ENCODE measurements around the gene KRTAP10-11.
"Not testable (repeated sequence)": the region's sequence is repeated elsewhere in the genome, so short reads cannot be mapped to it uniquely, and the experiment has no call there.

Gene KRTAP10-11, protein sequence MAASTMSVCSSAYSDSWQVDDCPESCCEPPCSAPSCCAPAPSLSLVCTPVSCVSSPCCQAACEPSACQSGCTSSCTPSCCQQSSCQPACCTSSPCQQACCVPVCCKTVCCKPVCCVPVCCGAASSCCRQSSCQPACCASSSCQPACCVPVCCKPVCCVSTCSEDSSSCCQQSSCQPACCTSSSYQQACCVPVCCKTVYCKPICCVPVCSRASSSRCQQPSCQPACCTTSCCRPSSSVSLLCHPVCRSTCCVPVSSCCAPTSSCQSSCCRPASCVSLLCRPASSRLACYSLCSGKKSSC

DNA sequence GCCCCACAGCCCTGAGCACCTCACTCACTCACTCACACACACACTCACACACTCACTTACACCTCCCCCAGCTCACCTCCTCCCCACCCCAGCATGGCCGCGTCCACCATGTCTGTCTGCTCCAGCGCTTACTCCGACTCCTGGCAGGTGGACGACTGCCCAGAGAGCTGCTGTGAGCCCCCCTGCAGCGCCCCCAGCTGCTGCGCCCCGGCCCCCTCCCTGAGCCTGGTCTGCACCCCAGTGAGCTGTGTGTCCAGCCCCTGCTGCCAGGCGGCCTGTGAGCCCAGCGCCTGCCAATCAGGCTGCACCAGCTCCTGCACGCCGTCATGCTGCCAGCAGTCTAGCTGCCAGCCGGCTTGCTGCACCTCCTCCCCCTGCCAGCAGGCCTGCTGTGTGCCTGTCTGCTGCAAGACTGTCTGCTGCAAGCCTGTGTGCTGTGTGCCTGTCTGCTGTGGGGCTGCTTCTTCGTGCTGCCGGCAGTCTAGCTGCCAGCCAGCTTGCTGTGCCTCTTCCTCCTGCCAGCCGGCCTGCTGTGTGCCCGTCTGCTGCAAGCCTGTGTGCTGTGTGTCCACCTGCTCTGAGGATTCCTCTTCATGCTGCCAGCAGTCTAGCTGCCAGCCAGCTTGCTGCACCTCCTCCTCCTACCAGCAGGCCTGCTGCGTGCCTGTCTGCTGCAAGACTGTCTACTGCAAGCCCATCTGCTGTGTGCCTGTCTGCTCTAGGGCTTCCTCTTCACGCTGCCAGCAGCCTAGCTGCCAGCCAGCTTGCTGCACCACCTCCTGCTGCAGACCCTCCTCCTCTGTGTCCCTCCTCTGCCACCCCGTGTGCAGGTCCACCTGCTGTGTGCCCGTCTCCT, at the start of gene KRTAP10-11:
Gene KRTAP10-11, plus strand, starts transcription at position 49 of the 856 bp plus-strand sequence. Its CDS starts 45 bp downstream, at position 94.
- not testable (repeated sequence) for DNase-seq

DNA sequence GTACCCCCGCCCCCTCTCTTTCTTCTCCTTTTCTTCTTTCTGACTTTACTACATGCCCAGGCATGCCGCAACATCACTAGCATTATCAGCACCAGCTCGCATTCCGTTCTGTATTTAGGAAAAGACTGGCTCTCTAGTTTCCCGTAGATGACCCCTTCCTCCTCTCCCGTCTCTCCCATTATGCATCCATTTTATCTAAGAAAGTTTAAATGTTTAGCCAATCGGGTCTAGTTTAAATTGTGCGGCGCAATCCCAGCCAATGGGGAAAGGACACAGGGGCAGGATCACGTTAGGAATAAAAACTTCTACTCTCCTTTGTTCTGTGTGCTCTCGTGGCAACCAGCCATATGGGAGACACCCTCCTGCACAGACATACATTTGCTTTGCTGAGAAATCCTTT, 48.2 kb upstream of the KRTAP10-11 start:
- no peak for DNase-seq

DNA sequence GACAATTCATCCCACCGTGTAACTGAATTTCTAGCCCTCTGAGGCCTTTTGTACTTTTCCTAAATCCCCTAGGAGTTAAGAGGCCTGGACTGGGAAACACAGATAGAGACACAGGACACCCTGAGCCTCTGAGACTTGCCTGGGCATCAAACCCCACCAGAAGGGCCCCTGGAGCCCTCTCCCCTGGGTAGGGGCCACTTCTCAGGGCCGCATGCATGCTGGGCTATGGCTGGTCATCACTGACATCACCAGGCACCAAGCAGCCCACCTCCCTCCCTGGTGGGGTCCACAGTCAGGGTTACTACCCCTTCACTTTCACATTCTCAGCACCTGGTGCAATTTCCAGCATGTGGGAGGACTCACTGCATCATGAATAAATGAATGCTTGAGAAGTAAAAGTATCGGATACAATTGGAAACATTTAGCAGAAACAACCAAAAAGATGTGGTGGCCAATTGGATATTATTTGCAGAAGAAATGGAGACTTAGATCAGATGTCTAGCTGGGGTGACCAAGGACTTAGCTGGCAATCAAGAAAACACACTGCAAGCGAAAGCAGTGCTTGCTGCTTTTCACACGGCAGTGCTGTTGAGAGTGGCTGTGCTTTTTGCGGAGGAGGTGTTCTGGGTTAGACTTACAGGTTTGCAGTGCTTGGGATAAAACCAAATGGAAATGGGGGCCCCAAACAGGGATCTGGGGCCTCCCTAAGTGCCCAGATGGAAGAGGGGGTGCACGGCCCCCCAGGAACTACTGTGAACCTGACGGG, 46.8 kb upstream of the KRTAP10-11 start:
- no peak for DNase-seq

DNA sequence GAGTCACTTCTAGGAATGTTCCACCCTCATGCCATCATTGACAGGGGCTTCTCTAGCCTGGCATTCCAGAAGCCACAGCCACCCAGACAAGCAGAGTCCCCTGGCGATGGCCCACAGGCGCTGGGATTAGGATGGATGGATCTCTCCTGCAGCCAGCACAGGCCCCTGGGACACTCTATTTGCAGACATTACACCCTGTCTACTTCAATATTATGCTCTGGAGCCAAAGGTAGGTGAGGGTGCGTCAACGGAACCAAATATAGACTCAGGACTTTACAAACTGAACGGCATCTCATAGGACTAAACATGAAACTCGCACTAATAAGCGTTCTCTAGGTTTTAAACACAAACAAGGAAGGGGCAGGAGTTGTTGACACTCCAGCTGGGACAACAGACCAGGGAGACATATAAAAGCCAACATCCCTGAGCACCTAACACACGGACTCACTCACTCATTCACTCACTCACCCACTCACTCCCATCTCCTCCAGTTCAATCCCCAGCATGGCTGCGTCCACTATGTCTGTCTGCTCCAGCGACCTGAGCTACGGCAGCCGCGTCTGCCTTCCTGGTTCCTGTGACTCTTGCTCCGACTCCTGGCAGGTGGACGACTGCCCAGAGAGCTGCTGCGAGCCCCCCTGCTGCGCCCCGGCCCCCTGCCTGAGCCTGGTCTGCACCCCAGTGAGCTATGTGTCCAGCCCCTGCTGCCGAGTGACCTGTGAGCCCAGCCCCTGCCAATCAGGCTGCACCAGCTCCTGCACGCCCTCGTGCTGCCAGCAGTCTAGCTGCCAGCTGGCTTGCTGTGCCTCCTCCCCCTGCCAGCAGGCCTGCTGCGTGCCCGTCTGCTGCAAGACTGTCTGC, 45.9 kb upstream of the KRTAP10-11 start, which contains the start of gene KRTAP10-7:
Gene KRTAP10-7, plus strand, starts transcription at position 480 of the 861 bp plus-strand sequence. Its CDS starts 25 bp downstream, at position 505.
- not testable (repeated sequence) for DNase-seq

DNA sequence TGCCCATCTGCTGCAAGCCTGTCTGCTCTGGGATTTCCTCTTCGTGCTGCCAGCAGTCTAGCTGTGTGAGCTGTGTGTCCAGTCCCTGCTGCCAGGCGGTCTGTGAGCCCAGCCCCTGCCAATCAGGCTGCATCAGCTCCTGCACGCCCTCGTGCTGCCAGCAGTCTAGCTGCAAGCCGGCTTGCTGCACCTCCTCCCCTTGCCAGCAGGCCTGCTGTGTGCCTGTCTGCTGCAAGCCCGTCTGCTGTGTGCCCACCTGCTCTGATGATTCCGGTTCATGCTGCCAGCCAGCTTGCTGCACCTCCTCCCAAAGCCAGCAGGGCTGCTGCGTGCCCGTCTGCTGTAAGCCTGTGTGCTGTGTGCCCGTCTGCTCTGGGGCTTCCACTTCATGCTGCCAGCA, 45.1 kb upstream of the KRTAP10-11 start:
- not testable (repeated sequence) for DNase-seq

DNA sequence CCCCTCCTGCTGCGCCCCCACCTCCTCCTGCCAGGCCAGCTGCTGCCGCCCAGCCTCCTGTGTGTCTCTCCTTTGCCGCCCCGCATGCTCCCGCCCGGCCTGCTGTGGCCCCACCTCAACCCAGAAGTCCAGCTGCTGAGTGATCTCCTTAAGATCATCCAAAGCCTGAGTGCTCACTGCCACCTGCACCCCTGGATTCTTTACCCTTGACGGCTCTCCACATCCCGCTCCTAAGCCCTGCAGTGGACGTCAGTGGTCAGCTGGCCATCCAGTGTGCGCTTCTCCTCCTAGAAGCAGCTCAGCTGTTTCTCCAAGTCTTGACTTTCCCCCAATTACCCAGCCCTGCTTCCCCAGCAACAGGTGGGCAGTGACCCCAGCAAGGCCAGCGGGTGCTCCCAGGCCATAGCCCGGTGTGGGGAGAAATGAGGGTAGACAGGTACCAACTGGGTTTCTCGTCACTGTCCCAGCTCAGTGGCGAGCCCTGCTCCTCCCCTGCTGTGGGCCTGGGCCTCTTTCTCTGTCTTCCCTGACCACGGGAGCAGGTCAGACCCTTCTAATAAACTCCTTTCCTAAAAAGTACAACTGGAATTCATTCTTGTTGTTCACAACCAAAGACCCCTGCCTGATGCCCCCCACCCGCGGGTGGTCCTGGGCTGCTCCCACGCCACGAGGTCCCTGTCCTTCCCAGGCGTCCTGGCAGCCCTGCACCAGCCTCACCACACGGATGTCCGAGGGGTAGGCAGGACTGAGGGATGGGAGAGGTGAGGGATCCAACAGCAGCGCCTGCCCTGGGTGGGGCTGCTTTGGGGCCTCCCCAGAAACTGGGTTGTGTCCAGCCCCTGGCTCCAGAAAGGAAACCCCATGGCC, 44.4 kb upstream of the KRTAP10-11 start:
- no peak for DNase-seq

DNA sequence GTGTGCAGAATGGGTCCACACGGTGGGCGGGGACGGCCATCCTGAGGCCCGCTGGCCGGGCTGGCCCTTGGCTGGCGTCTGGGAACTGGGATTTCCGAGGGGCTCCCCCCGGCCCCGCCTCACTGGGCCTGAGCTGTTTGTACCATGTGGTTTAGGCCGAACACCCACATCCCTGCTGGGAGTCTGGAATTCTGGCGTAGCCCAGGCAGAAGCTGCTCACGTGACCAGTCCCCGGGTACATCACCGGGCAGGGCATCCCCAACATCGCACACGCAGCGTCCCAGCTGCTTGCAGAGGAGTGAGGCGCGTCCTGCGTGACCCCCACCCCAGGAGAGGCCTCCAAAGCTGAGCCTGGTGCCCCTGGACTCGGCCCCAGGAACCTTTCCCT, 43.8 kb upstream of the KRTAP10-11 start:
- no peak for DNase-seq

DNA sequence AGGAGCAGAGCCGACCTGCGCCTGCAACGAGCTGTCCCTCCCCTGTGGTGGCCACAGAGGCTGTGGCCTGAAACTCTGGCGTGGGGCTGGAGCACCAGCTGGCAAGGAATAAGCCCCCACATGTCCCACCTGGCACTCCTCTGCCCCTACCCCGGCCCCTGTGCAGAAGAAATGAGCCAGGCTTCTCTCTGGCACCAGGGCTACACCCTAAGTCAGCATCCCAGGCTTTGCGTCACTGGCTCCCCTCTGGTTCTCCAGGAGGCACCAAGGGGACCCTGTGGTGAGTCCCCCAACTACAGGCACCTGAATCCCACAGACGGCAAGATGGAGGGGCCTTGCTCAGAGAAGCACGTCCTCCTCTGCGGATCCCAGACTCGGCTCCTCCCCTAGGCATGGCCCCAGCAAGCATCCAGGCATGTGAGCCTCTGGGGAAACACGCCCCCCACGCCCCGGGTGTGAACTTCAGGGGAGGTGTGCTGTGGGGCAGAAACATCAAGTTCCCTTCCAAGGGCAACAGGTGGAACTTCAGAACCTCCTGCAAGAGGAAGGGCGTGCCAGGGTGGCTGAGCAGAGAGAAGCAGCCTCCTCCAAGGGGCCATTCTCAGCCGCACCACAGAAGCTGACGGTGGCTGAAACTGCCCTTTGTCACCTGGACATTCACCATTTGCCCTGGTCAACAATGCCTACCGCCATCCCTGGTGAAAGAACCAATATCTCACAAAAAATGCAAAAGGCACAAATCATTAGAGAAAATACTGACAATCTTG, 42.9 kb upstream of the KRTAP10-11 start:
- DNase-seq: no peak

DNA sequence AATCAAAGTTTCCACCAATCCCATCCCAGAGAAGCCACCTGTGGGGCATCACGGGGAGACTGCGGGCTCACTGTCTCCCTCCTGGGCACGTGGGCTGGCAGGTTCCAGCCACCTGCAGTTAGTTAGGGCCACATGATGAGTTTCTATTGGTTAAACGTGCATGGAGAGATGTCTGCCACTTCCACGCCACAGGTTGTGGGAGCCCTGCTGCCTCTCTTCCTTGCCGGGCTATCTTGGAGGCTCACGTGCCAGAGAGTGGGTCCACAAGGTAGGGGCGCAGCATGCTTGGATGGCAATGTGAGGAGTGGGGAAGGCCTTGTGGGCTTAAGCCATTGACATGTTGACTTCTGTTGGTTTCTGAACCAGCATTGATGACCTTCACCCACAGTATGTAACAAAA, 42.3 kb upstream of the KRTAP10-11 start:
- no peak for DNase-seq

DNA sequence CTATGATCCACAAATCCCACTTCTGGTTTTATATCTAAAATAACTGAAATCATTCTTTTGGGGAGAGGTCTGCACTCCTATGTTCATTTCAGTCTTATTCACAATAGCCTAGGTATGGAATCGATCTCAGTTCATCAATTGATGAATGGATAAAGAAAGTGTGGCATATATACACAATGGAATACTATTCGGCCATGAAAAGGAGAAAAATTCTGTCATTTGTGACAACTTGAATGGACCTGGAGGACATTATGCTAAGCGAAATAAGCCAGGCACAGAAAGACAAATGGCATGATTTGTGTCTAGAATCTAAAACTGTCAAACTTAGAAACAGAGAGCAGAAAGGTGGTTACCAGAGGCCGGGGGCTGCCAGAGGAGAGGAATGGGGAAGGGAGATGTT, 39.7 kb upstream of the KRTAP10-11 start:
- no peak for DNase-seq

DNA sequence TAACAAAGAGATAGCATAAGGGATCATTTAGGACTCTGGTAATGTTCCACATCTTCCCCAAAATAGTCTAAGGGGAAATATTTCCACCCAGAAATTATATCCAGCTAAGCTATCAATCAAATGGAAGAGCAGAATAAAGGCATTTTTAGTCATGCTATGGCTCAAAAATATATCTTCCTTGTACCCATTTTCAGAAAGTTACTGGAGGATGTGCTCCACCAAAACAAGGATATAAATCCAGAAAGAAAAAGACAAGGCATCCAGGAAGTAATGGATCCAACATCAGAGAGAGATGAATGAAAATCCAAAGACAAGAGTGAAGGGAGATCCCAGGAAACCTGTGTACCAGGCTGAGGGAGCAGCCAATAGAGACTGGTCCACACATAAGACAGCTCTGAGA, 37.0 kb upstream of the KRTAP10-11 start:
- DNase-seq: no peak

DNA sequence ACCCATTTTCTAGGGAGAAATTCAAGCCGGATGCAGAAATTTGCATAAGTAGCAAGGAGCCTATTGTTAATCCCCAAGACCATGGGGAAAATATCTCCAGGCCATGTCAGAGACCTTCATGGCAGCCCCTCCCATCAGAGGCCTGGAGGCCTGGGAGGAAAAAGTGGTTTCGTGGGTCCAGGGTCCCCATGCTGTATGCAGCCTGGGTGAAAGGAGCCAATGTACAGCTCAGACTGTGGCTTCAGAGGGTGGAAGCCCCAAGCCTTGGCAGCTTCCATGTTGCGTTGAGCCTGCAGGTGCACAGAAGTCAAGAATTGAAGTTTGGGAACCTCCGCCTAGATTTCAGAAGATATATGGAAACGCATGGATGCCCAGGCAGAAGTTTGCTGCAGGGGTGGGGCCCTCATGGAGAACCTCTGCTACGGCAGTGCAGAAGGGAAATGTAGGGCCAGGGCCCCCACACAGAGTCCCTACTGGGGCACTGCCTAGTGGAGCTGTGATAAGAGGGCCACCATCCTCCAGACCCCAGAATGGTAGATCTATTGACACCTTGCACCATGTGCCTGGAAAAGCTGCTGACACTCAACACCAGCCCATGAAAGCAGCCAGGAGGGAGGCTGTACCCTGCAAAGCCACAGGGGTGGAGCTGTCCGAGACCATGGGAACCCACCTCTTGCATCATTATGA, 35.9 kb upstream of the KRTAP10-11 start:
- not testable (repeated sequence) for DNase-seq

DNA sequence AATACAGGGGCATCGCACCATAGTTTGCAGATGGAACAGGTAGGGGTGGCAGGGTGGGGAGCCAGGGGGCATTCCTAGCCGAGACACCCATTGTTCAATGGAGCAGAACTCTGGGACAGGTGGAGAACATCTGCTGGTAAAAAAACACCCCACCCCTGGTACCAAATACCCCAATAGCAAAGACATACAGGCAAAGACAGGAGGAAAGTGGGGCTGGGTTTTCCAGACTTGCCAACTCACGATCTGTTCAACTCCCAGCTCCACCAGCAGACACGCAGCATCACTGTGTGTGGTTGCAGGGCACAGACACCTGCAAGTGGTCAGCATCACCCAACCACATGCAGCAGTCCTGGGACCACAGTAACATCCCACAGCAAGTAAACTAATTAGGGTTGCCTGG, 34.7 kb upstream of the KRTAP10-11 start:
- DNase-seq: no peak

DNA sequence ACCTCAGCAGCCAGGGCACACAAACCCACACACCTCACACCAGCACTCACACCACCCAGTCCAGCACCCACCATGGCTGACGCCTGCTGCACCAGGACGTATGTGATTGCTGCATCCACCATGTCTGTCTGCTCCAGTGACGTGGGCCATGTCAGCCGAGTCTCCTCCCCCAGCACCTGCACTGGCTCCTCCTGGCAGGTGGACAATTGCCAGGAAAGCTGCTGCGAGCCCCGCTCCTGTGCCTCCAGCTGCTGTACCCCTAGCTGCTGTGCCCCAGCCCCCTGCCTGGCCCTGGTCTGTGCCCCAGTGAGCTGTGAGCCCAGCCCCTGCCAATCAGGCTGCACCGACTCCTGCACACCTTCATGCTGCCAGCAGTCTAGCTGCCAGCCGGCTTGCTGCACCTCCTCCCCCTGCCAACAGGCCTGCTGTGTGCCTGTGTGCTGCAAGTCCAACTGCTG, 34.2 kb upstream of the KRTAP10-11 start, which contains the start of gene KRTAP10-8:
Gene KRTAP10-8, plus strand, starts transcription at position 51 of the 458 bp plus-strand sequence. Its CDS starts 22 bp downstream, at position 73.
- no peak for DNase-seq

DNA sequence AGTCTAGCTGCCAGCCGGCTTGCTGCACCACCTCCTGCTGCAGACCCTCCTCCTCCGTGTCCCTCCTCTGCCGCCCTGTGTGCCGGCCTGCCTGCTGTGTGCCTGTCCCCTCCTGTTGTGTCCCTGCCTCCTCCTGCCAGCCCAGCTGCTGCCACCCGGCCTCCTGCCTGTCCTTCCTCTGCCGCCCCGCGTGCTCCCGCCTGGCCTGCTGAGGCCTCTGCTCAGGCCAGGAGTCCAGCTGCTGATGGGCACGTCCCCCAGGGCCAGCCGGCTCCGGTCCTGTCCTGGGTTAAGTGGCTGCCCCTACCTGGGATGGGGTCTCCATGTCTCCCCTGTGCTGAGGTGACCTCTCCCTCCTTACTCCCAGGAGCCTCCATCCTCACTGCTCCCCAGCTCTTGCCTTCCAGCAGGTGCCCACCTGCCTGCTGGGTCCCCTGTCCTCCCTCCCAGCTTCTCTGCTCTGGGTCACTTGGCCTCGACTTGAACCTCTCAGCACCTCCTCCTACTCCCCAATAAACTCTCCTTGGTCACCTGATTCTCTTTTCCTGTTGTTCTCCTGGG, 33.5 kb upstream of the KRTAP10-11 start:
- DNase-seq: peak; percentile 21

DNA sequence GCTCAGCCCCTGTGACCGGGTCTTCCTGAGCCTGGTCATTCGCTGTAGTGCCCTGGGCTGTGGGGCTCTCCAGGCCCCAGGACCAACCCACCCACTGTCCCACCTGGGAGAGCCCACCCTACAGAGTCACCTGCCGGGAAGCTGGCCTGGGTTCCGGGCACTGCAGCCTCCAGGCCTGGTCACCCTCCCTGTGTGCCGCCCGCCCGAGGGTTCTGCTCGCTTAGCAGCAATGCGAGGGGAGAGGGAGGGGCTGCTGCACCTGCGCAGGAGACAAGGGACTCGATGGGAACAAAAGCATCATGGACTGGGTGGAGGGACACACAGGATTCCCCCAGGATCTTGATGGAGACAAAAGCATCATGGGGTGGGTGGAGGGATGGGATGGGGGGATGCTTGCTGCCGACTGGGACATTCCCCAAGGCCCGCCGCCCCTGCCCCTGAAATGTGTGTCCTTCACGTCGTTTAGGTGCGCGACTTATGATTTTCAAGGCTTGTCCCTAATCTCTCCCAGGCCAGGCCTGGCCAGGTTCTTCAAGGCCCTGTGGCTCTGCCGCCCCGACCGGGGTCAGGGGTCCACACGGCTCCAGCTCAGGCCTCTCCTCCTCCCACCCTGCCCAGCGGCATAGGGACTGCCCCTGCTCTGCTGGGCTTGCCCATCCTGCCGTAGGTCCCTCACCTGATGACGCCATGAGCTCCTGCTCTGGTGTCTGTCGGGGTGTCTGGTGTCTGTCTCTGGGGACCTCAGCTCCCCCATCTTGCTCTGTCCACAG, 32.6 kb upstream of the KRTAP10-11 start:
- peak; percentile 17 for DNase-seq

DNA sequence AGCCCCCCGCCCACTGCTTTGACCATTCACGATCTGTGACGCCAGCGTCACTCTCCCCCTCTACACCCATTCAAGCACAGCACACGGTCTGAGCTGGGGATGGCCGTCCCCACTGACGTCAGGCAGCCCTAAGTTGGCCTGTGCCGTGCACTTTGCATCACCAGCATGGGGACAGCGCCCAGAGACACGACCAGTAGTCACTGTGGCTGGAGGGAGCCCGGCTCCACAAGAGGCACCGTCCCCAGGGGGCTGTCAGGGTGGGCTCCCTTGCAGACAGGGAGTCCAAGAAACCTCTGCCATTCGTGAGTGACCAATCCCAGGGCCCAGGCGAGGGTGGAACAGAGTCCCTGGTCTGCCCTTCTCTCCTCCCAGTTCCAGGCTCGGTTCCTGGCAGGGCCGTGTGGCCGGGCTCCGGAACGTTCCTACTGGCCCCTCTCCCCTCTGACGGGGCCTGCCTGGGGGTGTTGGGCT, 32.0 kb upstream of the KRTAP10-11 start:
- peak; percentile 23 for DNase-seq

DNA sequence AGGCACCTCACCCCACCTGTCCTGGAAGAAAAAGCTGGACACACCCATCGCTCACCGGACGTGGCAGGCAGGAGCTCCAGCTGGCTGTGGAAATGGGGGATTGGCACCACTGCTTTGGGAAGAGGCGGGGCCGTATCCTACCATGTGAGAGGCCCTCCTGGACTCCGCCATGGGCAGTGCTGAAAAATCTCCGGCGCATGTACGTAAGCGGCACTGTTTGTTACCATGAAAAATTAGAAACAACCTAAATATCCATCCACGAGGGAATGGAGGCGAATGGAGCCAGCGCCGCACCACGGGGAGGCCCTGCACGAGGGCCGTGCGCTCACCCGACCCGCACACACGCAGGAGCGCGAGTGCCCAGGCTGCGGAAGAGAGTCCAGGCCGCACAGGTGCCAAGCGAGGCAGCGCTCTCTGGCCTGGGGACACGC, 31.2 kb upstream of the KRTAP10-11 start:
- DNase-seq: no peak
